Stomach (tissue), 9 donors: ENCODE results near the gene LRRFIP1. TPM values are rescaled to one million over a fixed set of nuclear protein-coding genes. Genes with fewer than 3 reads are reported as not detected.

ENCODE experiments used
- DNase-seq, 2 donors: peaks; one replicate each; pipeline versions ENCODE4 v3.0.0 to v3.0.0-alpha.2; 2013 to 2019
- H3K27ac ChIP-seq, 5 donors: fragments of 200-600 bp in 4 of 5; sonication (generic) in 4 of 5; one replicate each; pipeline ENCODE4 v1.5.1; 2013 to 2019; ENCODE audit warnings: mild to moderate bottlenecking in 1 of 5, moderate library complexity in 1 of 5
- H3K27me3 ChIP-seq, 3 donors: fragments of 200-600 bp; sonication (generic); one replicate each; pipeline ENCODE4 v1.5.1; 2017 to 2019; ENCODE audit warnings: mixed run types in 1 of 3
- H3K36me3 ChIP-seq, 4 donors: fragments of 200-600 bp; sonication (generic); 1 replicate in 3 of 4; 2 replicates in 1 of 4; pipeline ENCODE4 v1.5.1; 2016 to 2019
- H3K4me1 ChIP-seq, 4 donors: fragments of 200-600 bp; sonication (generic); one replicate each; pipeline ENCODE4 v1.5.1; 2016 to 2019
- H3K4me3 ChIP-seq, 4 donors: fragments of 200-600 bp; sonication (generic) in 3 of 4; one replicate each; pipeline ENCODE4 v1.5.1; 2016 to 2019; ENCODE audit warnings: mild to moderate bottlenecking in 1 of 4
- H3K9me3 ChIP-seq, 4 donors: fragments of 200-600 bp; sonication (generic); one replicate each; pipeline ENCODE4 v1.5.1; 2016 to 2019
- CTCF ChIP-seq, 7 experiments: fragments of 450-650 bp in 4 of 7; fragments of 200-600 bp in 3 of 7; sonication (generic) in 3 of 7; IDR thresholded peaks; one replicate each; pipeline ENCODE4 v1.5.1; 2016 to 2019; ENCODE audit warnings: antibody characterized with exemption in 7 of 7, control low read depth in 2 of 7, mild to moderate bottlenecking in 1 of 7
- EP300 ChIP-seq: sonication (generic); formaldehyde crosslinking; IDR thresholded peaks from one replicate; pipeline ENCODE4 v1.6.1; 2017; ENCODE audit warnings: antibody characterized with exemption
- POLR2A ChIP-seq, 4 donors: fragments of 450-650 bp; IDR thresholded peaks; one replicate each; pipeline ENCODE4 v1.6.1; 2016; ENCODE audit warnings: antibody characterized with exemption in 4 of 4, control low read depth in 2 of 4, mild to moderate bottlenecking in 1 of 4, moderate library complexity in 1 of 4
- POLR2AphosphoS5 ChIP-seq, 3 donors: sonication (generic); formaldehyde crosslinking; IDR thresholded peaks; one replicate each; pipeline ENCODE4 v1.6.1; 2016; ENCODE audit warnings: antibody characterized with exemption in 3 of 3
- WGBS, 5 donors: extraction: QIAGEN DNeasy Blood & Tissue Kit in 3 of 5; methylation state at CpG; one replicate each; pipeline versions ENCODE4 v1.1.5 to v1.1.7; 2013 to 2018; 5-methylcytosine and 5-hydroxymethylcytosine counted together
- intact Hi-C: fragments of 100-400 bp; cut with DNase I; formaldehyde crosslinking; loops from one replicate; pipeline ENCODE4 v1.15.1; 2023; ENCODE audit warnings: low total_unique reads
- polyA plus RNA-seq, 3 donors: library from polyadenylated mRNA; stranded (reverse); fragments of 200-250 nt; gene quantifications; one replicate each; pipeline ENCODE4 v1.2.3, GENCODE V29; 2013
- total RNA-seq, 5 donors: library from RNA; depleted of rRNA; stranded (reverse); fragments of >200 nt; gene quantifications; one replicate each; pipeline versions ENCODE4 v1.1.0 to v1.2.3, GENCODE V29; 2014 to 2016
- donor health status: healthy with polysubstance abuse.
- donor health status: Bipolar disorder and iron deficiency.
- donor health status: healthy.

The LRRFIP1 gene
- total and polyA plus RNA-seq, 8 donors, result 31.6 to 201 (median 130) TPM

- Histone ChIP-seq H3K9me3 (no peaks in the 10 kb centered on the region), H3K27ac (peak overlapping the region in 1 of 5 donors; percentile 25), H3K36me3 (peaks cover 4 to 45% (median 16%) of the 10 kb centered on the region in 4 donors), H3K27me3 (no peaks in the 10 kb centered on the region), H3K4me3 (no peak overlapping the region), H3K4me1 (peaks cover 35 to 75% (median 56%) of the 10 kb centered on the region in 4 donors)
- no peak for TF ChIP-seq CTCF (IDR thresholded peaks at IDR 0.05)
- no peak for TF ChIP-seq EP300
- no peak for DNase-seq
- 93 to 96% (median 95%) methylated on average over 7 of the region's 7 CpGs for WGBS, 5 donors
- intact Hi-C loops, result no loop called here
These were observed 95.2 kb downstream of the LRRFIP1 start for GRCh38 chr2:237722616-237723015.

GRCh38 chr2:237723023-237723422 lies 95.6 kb downstream of the LRRFIP1 start:
- TF ChIP-seq CTCF (IDR thresholded peaks at IDR 0.05) (no peak), EP300 (no peak), POLR2A (IDR thresholded peaks at IDR 0.05) (no peak), POLR2AphosphoS5 (IDR thresholded peaks at IDR 0.05) (no peak)
- H3K27ac ChIP-seq, result no peak overlapping the region

GRCh38 chr2:237723602-237724001 lies 96.2 kb downstream of the LRRFIP1 start:
- no peaks in the 10 kb centered on the region for H3K27me3 ChIP-seq
- peak; percentile 57 to 82 for DNase-seq
- H3K9me3 ChIP-seq, result no peaks in the 10 kb centered on the region
- intact Hi-C loops, result no loop called here
- peaks cover 0 to 35% (median 9%) of the 10 kb centered on the region in 4 donors for H3K36me3 ChIP-seq
- no peak overlapping the region for H3K4me3 ChIP-seq
- 31 to 43% (median 31%) methylated on average over 3 of the region's 3 CpGs for WGBS, 5 donors
- H3K4me1 ChIP-seq, result peaks cover 37 to 79% (median 60%) of the 10 kb centered on the region in 4 donors
- H3K27ac ChIP-seq, result peak overlapping the region in 1 of 5 donors; percentile 44
- TF ChIP-seq POLR2AphosphoS5 (IDR thresholded peaks at IDR 0.05) (peak in 2 of 3 donors; percentile 20 to 40), EP300 (no peak), CTCF (IDR thresholded peaks at IDR 0.05) (no peak)

More at GRCh38 chr2:237723023-237723422, 95.6 kb downstream of the LRRFIP1 start:
- no peaks in the 10 kb centered on the region for H3K9me3 ChIP-seq
- no peak overlapping the region for H3K4me3 ChIP-seq
- H3K27me3 ChIP-seq, result no peaks in the 10 kb centered on the region
- DNase-seq, result no peak
- H3K4me1 ChIP-seq, result peaks cover 37 to 77% (median 59%) of the 10 kb centered on the region in 4 donors
- intact Hi-C loops, result no loop called here
- H3K36me3 ChIP-seq, result peaks cover 4 to 41% (median 14%) of the 10 kb centered on the region in 4 donors
- WGBS, 5 donors, result 88 to 96% (median 91%) methylated on average over 1 of the region's 1 CpG

- Histone ChIP-seq H3K4me1 (peaks cover 37 to 92% (median 67%) of the 10 kb centered on the region in 4 donors), H3K36me3 (peaks cover 0 to 34% (median 9%) of the 10 kb centered on the region in 4 donors), H3K4me3 (no peak overlapping the region), H3K27ac (peak overlapping the region in 2 of 5 donors; percentile 1 to 25), H3K27me3 (no peaks in the 10 kb centered on the region), H3K9me3 (no peaks in the 10 kb centered on the region)
- intact Hi-C loops, result no loop called here
- 82 to 92% (median 86%) methylated on average over 9 of the region's 9 CpGs for WGBS, 5 donors
- TF ChIP-seq EP300 (no peak), CTCF (IDR thresholded peaks at IDR 0.05) (no peak), POLR2AphosphoS5 (IDR thresholded peaks at IDR 0.05) (no peak), POLR2A (IDR thresholded peaks at IDR 0.05) (no peak)
- DNase-seq, result peak; percentile 53 to 62
These were observed 97.6 kb downstream of the LRRFIP1 start for GRCh38 chr2:237724811-237725478.
